ENCODE measurements around the gene DENND5B.
"Not testable (repeated sequence)": the region's sequence is repeated elsewhere in the genome, so short reads cannot be mapped to it uniquely, and the experiment has no call there.

The DENND5B gene

DNA sequence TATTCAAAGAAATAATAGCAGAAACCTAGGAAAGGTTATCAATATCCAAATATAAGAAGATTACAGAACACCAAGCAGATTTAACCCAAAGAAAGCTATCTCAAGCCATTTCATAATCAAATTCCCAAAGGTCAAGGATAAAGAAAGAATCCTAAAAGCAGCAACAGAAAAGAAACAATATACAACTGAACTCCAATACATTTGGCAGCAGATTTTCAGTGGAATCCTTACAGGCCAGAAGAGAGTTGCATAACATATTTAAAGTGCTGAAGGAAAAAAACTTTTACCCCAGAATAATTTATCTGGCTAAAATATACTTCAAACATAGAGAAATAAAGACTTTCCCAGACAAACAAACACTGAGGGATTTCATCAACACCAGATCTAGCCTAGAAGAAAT is 54.3 kb downstream of the DENND5B start:
- no peak for DNase-seq

DNA sequence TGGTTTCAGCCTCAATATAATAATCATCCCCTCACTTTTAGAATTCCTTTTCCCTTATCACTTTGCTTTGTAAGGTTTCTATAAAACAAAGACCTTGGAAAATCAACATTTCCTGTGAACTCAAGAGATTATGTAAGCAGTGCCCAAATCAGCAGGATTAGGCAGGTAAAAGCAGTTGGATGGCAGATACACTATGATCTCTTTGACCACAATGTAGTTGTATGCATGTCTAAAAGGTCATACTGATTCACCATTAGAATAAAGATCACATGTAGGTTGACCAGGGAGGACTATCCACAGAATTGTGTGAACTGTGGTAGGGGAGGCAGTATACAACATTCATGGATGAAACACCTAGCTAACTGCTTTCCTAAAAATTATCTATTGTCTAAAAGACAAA is 57.5 kb downstream of the DENND5B start:
- no peak for DNase-seq

- DNase-seq: no peak
Observed at GRCh38 chr12:31531893-31532292, 59.0 kb downstream of the DENND5B start.

- no peak for DNase-seq
Observed at GRCh38 chr12:31528095-31528494, 62.8 kb downstream of the DENND5B start.

DNA sequence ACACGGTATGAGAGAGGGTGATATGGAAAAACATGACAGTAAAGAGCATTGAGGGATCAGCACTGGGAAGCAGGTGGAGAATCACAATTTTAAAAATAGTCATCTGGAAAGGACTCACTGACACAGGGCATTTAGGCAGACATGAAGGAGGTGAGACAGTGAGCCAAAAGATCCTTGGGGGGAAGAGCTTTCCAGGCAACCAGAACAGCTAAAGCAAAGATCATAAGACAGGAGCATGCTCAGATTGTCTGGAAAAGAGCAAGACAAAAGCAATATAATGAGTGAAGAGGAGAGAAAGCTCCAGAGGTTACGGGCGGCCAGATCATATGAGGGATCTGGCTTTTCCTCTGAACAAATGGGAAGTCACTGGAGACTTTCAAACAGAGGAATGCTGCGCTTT is 63.9 kb downstream of the DENND5B start:
- no peak for DNase-seq

GRCh38 chr12:31526158-31526546 is 64.8 kb downstream of the DENND5B start:
- DNase-seq: no peak

DNA sequence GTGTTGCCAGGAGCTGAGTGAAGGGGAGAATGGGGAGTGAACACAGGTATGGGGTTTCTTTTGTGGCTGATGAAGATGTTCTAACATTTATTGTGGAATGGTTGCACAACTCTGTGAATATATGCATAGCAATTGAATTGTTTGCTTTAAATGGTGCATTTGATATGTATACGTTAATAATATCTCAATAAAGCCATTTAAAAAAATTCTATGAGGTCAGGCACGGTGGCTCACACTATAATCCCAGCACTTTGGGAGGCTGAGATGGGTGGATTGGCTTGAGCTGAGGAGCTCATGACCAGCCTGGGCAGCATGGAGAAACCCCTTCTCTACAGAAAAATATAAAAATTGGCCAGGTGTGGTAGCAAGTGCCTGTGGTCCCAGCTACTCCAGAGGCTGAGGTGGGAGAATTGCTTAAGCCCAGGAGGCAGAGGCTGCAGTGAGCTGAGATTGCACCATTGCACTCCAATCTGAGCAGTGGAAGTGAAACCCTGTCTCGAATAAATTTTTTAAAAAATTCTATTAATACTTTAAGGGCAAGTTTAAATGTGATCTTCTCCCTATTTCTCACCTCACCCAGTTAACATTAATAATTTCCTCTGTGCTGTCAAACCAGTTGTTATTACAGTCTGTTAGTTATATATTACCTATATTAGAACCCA is 65.3 kb downstream of the DENND5B start:
- DNase-seq: no peak

DNA sequence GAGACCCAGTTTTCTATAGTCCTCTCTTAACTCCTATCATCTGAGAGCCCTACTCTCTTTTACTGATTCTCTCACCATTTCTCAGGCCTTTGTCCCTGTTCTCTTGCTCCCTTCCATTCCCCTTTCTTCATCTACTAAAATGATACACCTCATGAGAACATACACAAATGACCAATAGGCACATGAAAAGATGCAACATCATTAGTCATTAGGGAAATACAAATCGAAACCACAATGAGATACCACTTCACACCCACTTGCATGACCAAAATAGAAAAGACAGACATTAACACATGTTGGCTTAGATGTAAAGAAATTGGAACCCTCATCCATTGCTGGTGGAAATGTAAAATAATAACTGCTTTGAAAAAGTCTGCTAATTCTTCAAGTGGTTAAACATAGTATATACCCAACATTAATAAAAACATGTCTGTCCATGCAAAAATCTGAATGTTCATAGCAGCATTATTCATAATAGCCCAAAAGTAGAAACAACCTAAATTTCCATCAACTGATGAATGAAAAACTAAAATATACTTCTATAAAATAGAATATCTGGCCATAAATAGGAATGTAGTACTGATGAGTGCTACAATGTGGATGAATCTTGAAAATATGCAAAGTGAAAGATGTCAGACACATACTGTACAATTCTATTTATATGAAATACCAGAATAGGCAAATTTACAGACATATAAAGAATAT is 66.0 kb downstream of the DENND5B start:
- no peak for DNase-seq

GRCh38 chr12:31523306-31523705 is 67.6 kb downstream of the DENND5B start:
- DNase-seq: no peak

DNA sequence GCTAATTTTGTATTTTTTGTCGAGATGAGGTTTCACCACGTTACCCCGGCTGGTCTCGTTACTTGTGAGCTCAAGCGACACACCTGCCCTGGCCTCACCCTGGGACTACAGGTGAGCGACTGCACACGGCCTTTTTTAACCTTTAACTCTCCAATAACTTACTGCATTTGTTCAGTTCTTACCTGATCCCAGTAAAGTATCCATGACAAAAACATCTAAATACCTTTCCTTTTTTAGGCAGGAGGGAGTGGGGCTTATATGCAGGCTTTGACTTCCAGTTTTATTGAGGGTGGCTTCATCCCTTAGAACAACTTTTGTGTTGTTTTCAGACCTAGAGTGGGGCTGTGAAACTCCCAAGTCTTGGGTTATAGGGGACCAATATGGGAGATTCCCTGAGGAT is 68.3 kb downstream of the DENND5B start:
- DNase-seq: no peak

- DNase-seq: no peak
Observed at GRCh38 chr12:31521964-31522363, 69.0 kb downstream of the DENND5B start.

- DNase-seq: no peak
Observed at GRCh38 chr12:31519511-31519910, 71.4 kb downstream of the DENND5B start.

DNA sequence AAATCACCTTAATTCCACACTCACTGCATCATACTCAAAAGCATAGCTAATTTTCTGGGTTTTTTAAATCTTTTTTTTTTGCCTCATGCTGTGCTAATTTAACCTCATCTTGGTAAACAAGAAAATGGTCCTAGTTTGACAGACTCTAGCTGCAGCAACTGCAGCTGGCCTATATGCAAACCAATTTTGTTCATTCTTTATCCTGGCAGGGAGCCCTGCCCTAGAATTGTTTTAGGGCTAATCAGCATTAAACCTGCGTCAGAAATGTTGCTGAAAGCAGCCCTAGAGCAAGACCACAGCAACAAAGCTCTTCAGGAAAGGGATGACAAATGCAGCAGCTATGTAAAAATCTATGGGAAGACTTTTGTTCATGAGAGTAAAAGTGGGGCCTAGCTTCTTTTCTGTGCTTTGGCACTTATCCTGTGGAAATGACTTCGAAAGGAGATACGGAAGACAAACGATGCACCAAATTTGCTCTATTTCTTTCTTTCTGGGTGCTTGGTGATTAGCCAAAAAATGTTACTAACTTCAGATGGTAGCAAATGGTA is 72.2 kb downstream of the DENND5B start:
- DNase-seq: no peak

DNA sequence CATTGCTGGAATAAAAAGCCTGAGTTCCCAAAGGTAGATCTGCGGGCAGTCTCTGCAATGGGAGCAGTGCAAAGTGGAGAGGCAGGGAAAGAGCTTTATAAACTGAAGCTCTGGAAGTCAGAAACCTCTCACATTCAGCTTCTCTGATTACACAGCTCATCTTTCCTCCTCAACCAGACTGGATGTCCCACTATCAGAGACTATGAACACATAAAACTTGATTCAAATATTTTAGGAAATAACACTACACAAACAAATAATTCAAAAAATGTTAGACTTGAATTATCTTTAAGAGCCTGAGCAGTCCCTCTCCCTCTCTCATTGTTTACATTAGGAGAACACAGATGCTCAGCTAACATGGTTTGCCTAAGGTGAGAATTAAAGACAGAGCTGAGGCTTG is 72.9 kb downstream of the DENND5B start:
- no peak for DNase-seq

DNA sequence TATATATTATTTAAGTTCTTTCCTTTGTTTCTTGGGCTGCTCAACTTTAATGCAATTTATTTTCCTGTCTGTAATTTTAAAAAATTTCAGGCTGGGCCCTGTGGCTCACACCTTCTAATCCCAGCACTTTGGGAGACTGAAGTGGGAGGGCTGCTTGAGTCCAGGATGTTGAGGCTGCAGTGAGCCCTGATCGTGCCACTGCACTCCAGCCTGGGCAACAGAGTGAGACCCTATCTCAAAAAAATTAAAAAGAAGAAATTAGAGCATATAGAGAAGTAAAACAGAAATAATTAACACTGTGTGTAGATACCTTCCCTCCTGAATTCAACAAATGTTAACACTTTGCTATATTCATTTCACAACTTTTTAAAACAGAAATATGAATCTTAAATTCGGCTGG is 74.2 kb downstream of the DENND5B start:
- DNase-seq: no peak

DNA sequence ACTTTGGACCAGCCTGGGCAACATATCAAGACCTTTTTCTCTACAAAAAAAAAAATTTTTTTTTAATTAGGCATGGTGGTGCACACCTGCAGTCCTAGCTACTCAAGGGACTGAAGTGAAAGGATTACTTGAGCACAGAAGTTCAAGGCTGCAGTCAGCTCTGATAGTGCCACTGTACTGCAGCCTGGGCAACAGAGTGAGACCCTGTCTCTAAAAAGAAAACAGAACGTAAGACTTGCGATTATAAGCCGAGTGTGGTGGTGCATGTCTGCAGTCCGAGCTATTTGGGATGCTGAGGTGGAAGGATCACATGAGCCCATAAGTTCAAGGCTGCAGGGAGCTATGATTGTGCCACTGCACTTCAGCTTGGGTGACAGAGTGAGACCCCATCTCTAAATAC is 76.0 kb downstream of the DENND5B start:
- no peak for DNase-seq

DNA sequence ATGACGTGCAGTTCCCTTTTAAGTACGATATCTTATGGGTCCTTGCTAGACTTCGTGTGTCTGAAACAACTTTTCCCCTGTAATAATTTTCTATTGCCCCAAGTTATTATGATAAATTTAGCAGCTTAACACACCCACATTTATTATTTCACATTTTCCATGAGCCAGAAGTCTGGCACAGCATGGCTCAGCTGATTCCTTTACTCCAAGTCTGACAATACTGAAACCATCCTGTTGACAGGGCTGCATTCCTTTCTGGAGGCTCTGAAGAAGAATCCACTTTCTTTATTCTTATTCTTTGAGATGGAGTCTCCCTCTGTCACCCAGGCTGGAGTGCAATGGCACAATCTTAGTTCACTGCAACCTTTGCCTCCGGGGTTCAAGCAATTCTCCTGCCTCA is 80.9 kb downstream of the DENND5B start:
- DNase-seq: no peak

DNA sequence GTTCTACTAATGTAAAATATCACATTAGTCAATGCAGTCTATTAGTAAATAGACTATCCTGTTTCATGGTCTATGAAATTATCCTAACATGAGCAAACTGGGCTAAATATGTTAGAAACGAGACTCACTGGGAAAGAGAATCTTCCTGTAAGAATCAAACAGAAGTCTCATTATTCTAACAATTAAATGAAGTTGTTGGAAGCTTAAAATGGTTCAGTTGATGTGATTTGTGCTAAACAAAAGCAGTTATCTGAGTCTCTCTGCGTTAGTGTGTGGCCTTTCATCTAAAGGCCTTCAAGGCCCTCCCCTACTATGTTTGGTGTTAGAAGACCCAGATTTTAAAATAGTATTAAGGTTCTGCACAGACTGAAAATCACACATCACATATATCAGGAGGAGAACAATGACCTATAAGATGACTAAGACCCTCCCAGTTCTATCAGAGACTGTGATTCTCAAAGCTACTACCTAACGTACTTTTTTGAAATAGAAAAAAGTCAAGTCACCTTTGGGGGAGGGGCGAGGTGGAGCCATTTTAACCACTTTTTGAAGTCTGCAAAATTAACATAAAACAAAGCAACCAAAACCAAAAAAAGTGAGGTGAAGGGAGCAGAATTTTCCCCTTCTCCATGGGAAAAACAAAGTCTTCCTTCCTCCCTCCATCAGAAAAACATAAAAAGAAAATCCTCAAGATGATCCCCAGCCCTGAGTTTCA is 82.3 kb downstream of the DENND5B start:
- DNase-seq: no peak

- DNase-seq: no peak
Observed at GRCh38 chr12:31507966-31508365, 83.0 kb downstream of the DENND5B start.

GRCh38 chr12:31506515-31507306 is 84.2 kb downstream of the DENND5B start:
- no peak for DNase-seq

DNA sequence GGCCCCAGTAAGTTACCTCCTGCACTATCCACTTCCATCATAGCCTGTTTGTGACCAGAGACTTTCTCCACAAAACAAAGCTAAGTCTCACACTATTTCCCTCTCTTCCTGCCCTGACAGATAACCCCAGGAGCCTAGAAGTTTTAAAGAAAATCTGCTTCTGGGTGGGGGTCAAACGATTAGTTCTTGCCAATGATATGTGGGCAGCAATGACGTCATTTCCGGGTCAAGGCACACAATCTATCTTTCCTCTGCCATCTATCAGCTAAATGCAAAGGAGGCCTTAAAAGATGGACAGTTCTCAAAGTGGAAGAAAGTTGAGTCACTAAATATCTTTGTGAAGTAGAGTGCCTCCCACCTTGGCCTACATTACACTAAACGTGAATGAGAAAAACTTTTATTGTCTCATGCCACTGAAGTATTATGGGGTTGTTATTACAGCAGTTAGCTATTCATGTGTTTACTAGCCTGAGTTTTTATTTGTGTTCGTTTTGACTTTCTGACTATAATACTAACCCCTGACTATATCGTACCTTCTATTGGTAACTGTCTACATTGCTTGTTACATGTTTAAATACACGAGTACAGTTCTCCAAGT is 86.2 kb downstream of the DENND5B start:
- no peak for DNase-seq

- not testable (repeated sequence) for DNase-seq
Observed at GRCh38 chr12:31501014-31501413, 89.9 kb downstream of the DENND5B start.

- DNase-seq: no peak
Observed at GRCh38 chr12:31499567-31499966, 91.4 kb downstream of the DENND5B start.

Measured in activated T-cell treated with anti-CD3 and anti-CD28 coated beads, Interleukin-2, amount 50 U/mL, for 48 hours (primary cell).